SHP77 treated with DMSO at 0.1 percent for 48 hours (cell line): ENCODE results near the gene TK1.
"Not testable (repeated sequence)": the region's sequence is repeated elsewhere in the genome, so short reads cannot be mapped to it uniquely, and the experiment has no call there.

Experiments
- DNase-seq: peaks from one replicate; lab custom pipeline; 2025; lab: John Stamatoyannopoulos, UW

TK1 gene

DNA sequence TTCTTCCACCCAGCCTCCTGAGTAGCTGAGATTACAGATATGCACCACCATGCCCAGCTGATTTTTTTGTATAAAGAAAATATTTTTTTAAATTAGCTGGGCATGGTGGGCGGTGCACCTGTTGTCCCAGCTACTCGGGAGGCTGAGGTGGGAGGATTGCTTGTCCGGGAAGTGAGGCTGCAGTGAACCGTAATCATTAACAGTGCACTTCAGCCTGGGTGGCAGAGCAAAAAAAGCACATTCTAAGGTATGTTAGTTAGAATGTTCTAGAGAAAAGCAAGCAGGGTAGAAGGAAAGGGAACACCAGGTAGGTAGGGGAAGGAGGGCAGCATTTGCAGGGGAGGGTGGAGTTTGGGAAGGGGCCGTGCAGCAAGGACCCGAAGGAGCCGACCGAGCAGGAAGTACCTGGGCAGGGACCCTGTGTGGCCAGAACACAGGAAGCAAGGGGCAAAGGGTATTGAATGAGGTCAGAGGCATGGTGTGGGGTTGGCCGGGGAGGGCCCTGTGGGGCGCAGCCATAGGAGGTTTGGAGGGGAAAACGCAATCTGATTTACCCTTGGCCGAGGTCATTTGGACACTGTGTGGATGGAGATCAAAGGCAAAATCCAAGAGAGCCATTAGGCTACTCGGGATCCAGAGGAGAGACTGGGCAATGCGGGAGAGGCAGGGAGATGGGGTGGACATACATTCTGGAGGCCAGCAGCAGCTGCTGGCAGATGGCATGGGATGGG lies 38.4 kb downstream of the TK1 start:
- no peak for DNase-seq

- DNase-seq = no peak
Measured at GRCh38 chr17:78147315-78147998, 39.4 kb downstream of the TK1 start.

DNA sequence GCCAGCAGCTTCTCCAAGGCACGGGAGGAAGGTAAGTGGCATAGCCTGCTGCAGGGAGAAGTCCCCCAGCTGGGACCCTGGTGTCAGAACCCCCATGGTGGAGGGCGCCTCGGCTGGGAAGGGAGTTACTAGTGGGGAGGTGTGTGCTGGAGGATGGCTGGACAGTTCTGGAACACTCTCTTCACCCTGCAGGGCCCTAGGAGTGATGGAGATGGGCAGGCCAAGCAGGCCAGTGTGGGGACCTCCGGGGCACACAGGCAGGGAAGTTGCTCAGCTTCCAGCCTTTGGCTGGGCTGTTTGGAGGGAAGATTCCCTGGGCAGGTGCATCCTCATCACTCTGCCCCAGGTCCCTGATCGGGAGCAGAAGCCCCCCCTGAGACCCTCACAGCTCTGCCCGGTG lies 40.0 kb downstream of the TK1 start:
- no peak for DNase-seq

GRCh38 chr17:78146471-78146869 lies 40.4 kb downstream of the TK1 start:
- no peak for DNase-seq

- no peak for DNase-seq
Measured at GRCh38 chr17:78144736-78145641, 41.9 kb downstream of the TK1 start.

DNA sequence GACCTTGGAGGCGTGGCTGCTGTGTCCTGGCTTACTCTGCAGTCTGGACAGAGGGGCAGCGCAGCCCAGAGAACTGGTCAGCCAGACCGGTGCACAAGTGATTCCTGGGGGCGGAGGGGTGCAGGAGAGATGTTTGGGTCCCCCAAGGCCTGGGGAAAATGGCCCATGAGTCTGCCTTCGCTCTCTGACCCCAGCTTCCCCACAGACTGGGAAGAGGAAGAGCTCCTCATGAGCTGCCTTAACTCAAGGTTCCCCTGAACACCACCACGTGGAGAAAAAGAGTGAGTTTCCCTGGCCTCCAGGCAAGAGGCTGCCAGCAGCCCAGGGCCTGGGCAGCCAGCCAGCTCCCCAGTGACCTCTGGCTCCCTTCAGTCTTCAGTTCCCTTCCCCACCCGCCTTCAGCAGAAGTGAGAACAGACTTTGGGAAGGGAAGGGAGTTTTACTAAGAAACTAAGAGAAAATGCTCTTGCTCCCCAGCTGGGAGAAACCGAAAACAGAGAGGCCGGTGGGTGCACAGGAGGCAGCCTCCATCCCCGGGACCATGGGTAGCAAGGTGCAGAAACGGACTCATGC lies 42.6 kb downstream of the TK1 start:
- DNase-seq = no peak

- no peak for DNase-seq
Measured at GRCh38 chr17:78143214-78144146, 43.4 kb downstream of the TK1 start.

GRCh38 chr17:78142119-78142861 lies 44.6 kb downstream of the TK1 start:
- peak; percentile 25 for DNase-seq

GRCh38 chr17:78141437-78142118 lies 45.3 kb downstream of the TK1 start:
- no peak for DNase-seq

GRCh38 chr17:78140169-78141051 lies 46.4 kb downstream of the TK1 start:
- DNase-seq = peak; percentile 82

- not testable (repeated sequence) for DNase-seq
Measured at GRCh38 chr17:78139861-78140168, 47.0 kb downstream of the TK1 start.

- DNase-seq = no peak
Measured at GRCh38 chr17:78138204-78139060, 48.4 kb downstream of the TK1 start.

DNA sequence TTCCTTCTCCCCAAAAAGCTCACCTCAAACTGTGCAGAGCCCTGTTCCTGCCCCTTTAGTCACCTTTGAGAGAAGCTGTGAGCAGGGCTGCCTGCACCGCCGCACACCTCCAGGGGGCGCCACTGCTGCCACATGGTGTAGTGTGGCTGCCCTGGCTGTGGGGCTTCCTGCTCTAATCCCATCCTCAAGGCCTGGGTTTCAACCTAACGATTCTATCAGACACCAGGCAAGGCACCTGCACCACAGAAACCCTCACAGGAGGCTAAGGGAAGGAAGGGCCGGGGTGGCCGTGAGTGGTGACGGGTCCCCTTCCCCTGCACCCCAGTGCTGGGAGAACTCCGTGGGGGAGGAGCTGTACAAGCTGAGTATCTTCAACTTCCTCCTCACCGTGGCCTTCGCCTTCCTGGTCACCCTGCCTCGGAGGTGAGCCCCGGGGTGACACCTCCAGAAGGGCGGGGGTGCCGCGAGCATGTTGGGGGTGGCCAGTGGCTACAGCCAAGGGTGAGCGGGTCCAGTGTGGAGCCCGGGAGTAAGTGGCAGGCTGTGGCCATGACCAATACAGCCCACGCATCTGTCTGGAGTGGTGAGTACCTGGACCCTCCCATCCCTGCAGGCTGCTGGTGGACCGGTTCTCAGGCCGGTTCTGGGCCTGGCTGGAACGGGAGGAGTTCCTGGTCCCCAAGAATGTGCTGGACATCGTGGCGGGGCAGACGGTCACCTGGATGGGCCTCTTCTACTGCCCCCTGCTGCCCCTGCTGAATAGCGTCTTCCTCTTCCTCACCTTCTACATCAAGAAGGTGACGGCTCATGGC lies 49.3 kb downstream of the TK1 start:
- DNase-seq = no peak

- no peak for DNase-seq
Measured at GRCh38 chr17:78135858-78136500, 50.9 kb downstream of the TK1 start.

DNA sequence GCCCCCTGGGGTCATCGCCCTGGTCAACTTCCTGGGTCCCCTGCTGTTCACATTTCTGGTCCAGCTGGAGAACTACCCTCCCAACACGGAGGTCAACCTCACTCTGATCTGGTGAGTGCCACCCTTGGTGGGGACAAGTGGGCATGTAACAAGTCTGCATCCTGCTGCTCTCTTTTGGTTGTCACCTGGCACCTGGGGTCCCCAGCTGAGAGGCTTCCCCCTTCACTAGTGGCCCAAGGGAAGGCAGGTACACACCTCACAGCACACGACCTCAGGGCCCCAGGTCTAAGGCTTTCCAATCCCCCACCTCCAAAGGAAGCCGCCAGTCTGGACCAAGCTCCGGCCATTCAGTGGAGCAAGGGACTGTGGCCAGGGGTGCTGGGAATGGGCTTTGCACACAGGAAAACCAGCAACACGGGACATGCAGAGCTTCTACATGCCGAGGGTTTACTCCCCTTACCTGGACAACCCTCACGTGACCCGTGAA lies 51.9 kb downstream of the TK1 start:
- no peak for DNase-seq
